B cell (primary cell): ENCODE data around the gene DND1. TPM values are rescaled to one million over a fixed set of nuclear protein-coding genes. Genes with fewer than 3 reads are reported as not detected.
"Not testable (repeated sequence)": the region's sequence is repeated elsewhere in the genome, so short reads cannot be mapped to it uniquely, and the experiment has no call there.

Experiments used
- ATAC-seq: fragments of 200-7000 bp; cut with Tn5 transposase; one replicate; pipeline ENCODE4 v1.10.0; 2021; ENCODE audit warnings: low read depth, mild to moderate bottlenecking, moderate number of reproducible peaks, moderate library complexity
- CTCF ChIA-PET: fragments of 350-600 bp; sonication (Branson Sonifier 250); formaldehyde crosslinking; loops from one replicate; lab custom pipeline; 2021; ENCODE audit warnings: antibody characterized with exemption, inconsistent platforms; lab: Charles Lee
- POLR2A ChIA-PET: fragments of 350-600 bp; sonication (Branson Sonifier 250); formaldehyde crosslinking; loops from one replicate; lab custom pipeline; 2021; ENCODE audit warnings: antibody characterized with exemption; lab: Charles Lee
- DNase-seq: peaks from one replicate; pipeline ENCODE4 v3.0.0; 2013
- H2AFZ ChIP-seq: 2 replicates; pipeline ENCODE4 v1.6.1; 2012; ENCODE audit warnings: mild to moderate bottlenecking, low read depth, low read length; ENCODE audit not compliant: insufficient read depth, poor library complexity, severe bottlenecking
- H3K27ac ChIP-seq, 2 donors: 1 replicate in 1 of 2; 2 replicates in 1 of 2; pipeline ENCODE4 v1.5.1; 2012 to 2013; ENCODE audit warnings: low read length in 2 of 2, mild to moderate bottlenecking in 2 of 2, moderate library complexity in 1 of 2
- H3K27me3 ChIP-seq, 4 experiments: fragments of 200-600 bp in 1 of 4; sonication (generic) in 1 of 4; replicated peaks in 1 of 4; 1 replicate in 2 of 4; 2 replicates in 2 of 4; pipeline versions ENCODE4 v1.6.1 to v1.7.0; 2013 to 2016; ENCODE audit warnings: low read length in 3 of 4, mild to moderate bottlenecking in 2 of 4, mixed read lengths in 1 of 4, moderate library complexity in 1 of 4; ENCODE audit not compliant: insufficient read depth in 4 of 4, control insufficient read depth in 3 of 4; ENCODE audit errors: control extremely low read depth in 1 of 4
- H3K36me3 ChIP-seq, 2 experiments: replicated peaks in 1 of 2; 1 replicate in 1 of 2; 2 replicates in 1 of 2; pipeline versions ENCODE4 v1.6.1 to v1.7.1; 2013; ENCODE audit warnings: low read length in 1 of 2; ENCODE audit not compliant: insufficient read depth in 2 of 2, control insufficient read depth in 1 of 2; ENCODE audit errors: control extremely low read depth in 1 of 2, extremely low read depth in 1 of 2
- H3K4me1 ChIP-seq, 2 donors: fragments of 200-600 bp in 1 of 2; sonication (generic) in 1 of 2; 1 replicate in 1 of 2; 2 replicates in 1 of 2; pipeline versions ENCODE4 v1.5.1 to v1.6.1; 2013 to 2017; ENCODE audit warnings: low read length in 2 of 2; ENCODE audit not compliant: control insufficient read depth in 2 of 2, insufficient read depth in 2 of 2
- H3K4me2 ChIP-seq: replicated peaks from 2 replicates; pipeline ENCODE3; 2012; ENCODE audit warnings: mild to moderate bottlenecking, low read depth, low read length; ENCODE audit not compliant: poor library complexity, severe bottlenecking
- H3K4me3 ChIP-seq, 5 experiments: fragments of 200-600 bp in 1 of 5; sonication (generic) in 1 of 5; 1 replicate in 3 of 5; 2 replicates in 2 of 5; pipeline versions ENCODE4 v1.5.1 to v1.7.0; 2011 to 2016; ENCODE audit warnings: low read length in 4 of 5, mild to moderate bottlenecking in 4 of 5, low read depth in 2 of 5, control low read depth in 1 of 5, moderate library complexity in 1 of 5; ENCODE audit not compliant: insufficient read depth in 1 of 5; ENCODE audit errors: control extremely low read depth in 1 of 5, extremely low read depth in 1 of 5
- H3K79me2 ChIP-seq: fragments of 200-600 bp; sonication (generic); one replicate; pipeline ENCODE4 v1.6.0; 2016; ENCODE audit warnings: low read length; ENCODE audit not compliant: control insufficient read depth, insufficient read depth
- H3K9ac ChIP-seq: fragments of 200-600 bp; sonication (generic); 2 replicates; pipeline ENCODE4 v1.6.1; 2017; ENCODE audit warnings: mild to moderate bottlenecking, low read length, moderate library complexity
- H3K9me3 ChIP-seq, 3 donors: one replicate each; pipeline versions ENCODE4 v1.6.1 to v1.7.1; 2013; ENCODE audit warnings: low read length in 2 of 3; ENCODE audit not compliant: control insufficient read depth in 2 of 3, insufficient read depth in 1 of 3; ENCODE audit errors: control extremely low read depth in 1 of 3
- H4K20me1 ChIP-seq: 2 replicates; pipeline ENCODE4 v1.6.0; 2012; ENCODE audit warnings: mild to moderate bottlenecking, low read length; ENCODE audit not compliant: insufficient read depth, control insufficient read depth, poor library complexity, severe bottlenecking
- H3K27ac Mint-ChIP-seq: one replicate; pipeline ENCODE4 v1.8.0; 2021; ENCODE audit warnings: mixed read lengths
- H3K27me3 Mint-ChIP-seq: one replicate; pipeline ENCODE4 v1.8.0; 2021; ENCODE audit warnings: mixed read lengths
- H3K4me1 Mint-ChIP-seq: one replicate; pipeline ENCODE4 v1.8.0; 2021; ENCODE audit warnings: mixed read lengths
- H3K4me3 Mint-ChIP-seq: one replicate; pipeline ENCODE4 v1.8.0; 2021; ENCODE audit warnings: mixed read lengths
- H3K9me3 Mint-ChIP-seq: one replicate; pipeline ENCODE4 v1.8.0; 2022; ENCODE audit warnings: mixed read lengths; ENCODE audit not compliant: insufficient read depth
- EZH2 ChIP-seq: IDR thresholded peaks from 2 replicates; pipeline ENCODE4 v1.6.1; 2012; ENCODE audit warnings: borderline replicate concordance, low read depth, mild to moderate bottlenecking, moderate library complexity, low read length; ENCODE audit not compliant: insufficient read depth, poor library complexity, severe bottlenecking
- WGBS: methylation state at CpG from one replicate; pipeline ENCODE4 v1.1.5; 2013; ENCODE audit warnings: missing lambda C conversion rate; ENCODE audit not compliant: insufficient coverage; 5-methylcytosine and 5-hydroxymethylcytosine counted together
- intact Hi-C: fragments of 100-400 bp; cut with micrococcal nuclease; formaldehyde crosslinking; loops from one replicate; pipeline ENCODE4 v1.10.0; 2022
- polyA plus RNA-seq: library from polyadenylated mRNA; depleted of rRNA; stranded (reverse); fragments of >200 nt; gene quantifications from 2 replicates; pipeline ENCODE4 v1.2.3, GENCODE V29; 2012
- total RNA-seq, 2 donors: library from RNA; stranded (reverse); fragments of 120-200 nt in 1 of 2; gene quantifications; 1 replicate in 1 of 2; 2 replicates in 1 of 2; pipeline versions ENCODE4 v1.2.3 to v1.2.4, GENCODE V29; 2013 to 2022
- TF ChIP-seq, protein P1 (sequence below): fragments of 200-600 bp; IDR thresholded peaks from one replicate; pipeline ENCODE4 v1.8.0; 2022; ENCODE audit warnings: antibody characterized with exemption, mild to moderate bottlenecking

Gene DND1
- total and polyA plus RNA-seq, 2 donors (not counting 1 experiment from before 2014, with no cell fraction given) = 3.0 to 3.6 TPM

DNA sequence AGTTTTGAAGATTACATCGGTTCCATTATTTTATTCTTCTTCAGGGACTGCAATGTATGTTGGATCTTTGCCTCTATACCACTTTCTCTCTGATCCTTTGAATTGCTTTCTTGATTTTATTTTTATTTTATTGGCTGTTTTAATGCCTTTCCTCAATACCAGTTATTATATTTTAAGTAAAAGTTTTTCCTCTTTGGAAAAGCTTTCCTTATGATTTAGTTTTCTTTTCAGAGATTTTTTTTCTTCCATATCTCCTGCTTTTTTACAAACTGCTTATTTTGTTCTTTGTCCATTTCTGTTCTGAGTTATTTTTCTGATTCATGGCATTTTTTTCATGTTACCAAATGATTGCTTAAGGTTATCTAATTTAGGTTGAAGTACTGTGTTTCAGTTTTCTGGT lies 38.4 kb upstream of the DND1 start:
- no peaks in the 10 kb centered on the region for H3K27me3 ChIP-seq
- H3K4me1 ChIP-seq = peaks cover 5 to 11% of the 10 kb centered on the region in 2 donors
- H4K20me1 ChIP-seq = no peaks in the 10 kb centered on the region
- H3K27ac ChIP-seq = no peak overlapping the region
- no peaks in the 10 kb centered on the region for H3K9me3 Mint-ChIP-seq
- DNase-seq = no peak
- ATAC-seq = no peak
- no CpG with 5 or more reads among the region's 1 CpG for WGBS
- no peaks in the 10 kb centered on the region for H3K36me3 ChIP-seq
- H3K4me3 ChIP-seq = no peak overlapping the region
- TF ChIP-seq EZH2 = no peak
- TF ChIP-seq, protein P1, sequence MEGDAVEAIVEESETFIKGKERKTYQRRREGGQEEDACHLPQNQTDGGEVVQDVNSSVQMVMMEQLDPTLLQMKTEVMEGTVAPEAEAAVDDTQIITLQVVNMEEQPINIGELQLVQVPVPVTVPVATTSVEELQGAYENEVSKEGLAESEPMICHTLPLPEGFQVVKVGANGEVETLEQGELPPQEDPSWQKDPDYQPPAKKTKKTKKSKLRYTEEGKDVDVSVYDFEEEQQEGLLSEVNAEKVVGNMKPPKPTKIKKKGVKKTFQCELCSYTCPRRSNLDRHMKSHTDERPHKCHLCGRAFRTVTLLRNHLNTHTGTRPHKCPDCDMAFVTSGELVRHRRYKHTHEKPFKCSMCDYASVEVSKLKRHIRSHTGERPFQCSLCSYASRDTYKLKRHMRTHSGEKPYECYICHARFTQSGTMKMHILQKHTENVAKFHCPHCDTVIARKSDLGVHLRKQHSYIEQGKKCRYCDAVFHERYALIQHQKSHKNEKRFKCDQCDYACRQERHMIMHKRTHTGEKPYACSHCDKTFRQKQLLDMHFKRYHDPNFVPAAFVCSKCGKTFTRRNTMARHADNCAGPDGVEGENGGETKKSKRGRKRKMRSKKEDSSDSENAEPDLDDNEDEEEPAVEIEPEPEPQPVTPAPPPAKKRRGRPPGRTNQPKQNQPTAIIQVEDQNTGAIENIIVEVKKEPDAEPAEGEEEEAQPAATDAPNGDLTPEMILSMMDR = no peak
- peak overlapping the region; percentile 14 for H3K4me3 Mint-ChIP-seq
- POLR2A ChIA-PET = interaction anchor here (1.1 kb wide), 1 partner anchor 73 kb away, joined by 5 read pairs; the partner anchor contains the start of gene TMCO6
- CTCF ChIA-PET = interaction anchor here (0.9 to 2.0 kb wide), 6 partner anchors 8 to 353 kb away, joined by 3 to 10 read pairs (median 4); partner anchors contain the start of gene ANKHD1
- H3K4me2 ChIP-seq = peak overlapping the region; percentile 68
- intact Hi-C loops = loop anchor here (1.0 to 5.0 kb wide), 6 partner anchors 11 to 604 kb away; partner anchors contain the start of genes ANKHD1, APBB3, HARS1 and HARS2
- peaks cover 14% of the 10 kb centered on the region for H3K4me1 Mint-ChIP-seq
- H3K27me3 Mint-ChIP-seq = no peaks in the 10 kb centered on the region
- peaks cover 0 to 3% (median 0%) of the 10 kb centered on the region in 3 donors for H3K9me3 ChIP-seq
- no peaks in the 10 kb centered on the region for H3K79me2 ChIP-seq
- no peak overlapping the region for H3K9ac ChIP-seq
- H2AFZ ChIP-seq = no peak overlapping the region
- no peak overlapping the region for H3K27ac Mint-ChIP-seq

DNA sequence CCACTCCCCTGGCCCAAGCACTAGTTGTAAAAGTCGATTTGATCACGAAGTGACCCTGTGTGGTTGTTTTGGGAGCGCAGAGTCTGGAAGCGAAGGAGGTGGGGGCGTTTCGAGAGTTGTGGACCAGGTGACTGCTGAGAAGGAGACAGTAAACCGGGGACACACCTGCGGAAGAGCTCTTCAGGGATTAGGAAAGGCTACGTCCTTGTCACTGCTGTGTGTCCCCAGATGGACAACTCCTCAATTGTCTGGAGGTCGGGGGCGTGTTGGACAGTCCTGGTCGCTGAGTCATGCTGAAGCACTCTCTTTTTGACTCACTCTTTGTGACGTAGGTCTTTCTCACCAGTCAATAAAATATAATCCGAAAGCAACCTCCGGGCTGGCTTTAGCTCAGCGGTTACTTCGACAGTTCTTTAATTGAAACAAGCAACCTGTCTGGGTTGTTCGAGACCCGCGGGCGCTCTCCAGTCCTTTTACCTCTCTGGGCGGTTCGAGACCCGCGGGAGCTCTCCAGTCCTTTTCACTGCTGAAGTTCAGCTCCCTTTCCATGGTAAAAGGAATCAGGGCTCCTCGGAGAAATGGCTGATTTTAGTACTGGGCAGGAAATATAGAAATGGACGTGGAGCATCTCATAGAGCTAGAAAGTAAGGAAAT lies 37.6 kb upstream of the DND1 start:
- Histone ChIP-seq H3K79me2 (no peaks in the 10 kb centered on the region), H2AFZ (peak overlapping the region; percentile 94), H3K4me1 (peaks cover 5 to 11% of the 10 kb centered on the region in 2 donors), H3K27ac (peak overlapping the region; percentile 64 to 78), H3K9me3 (peaks cover 0 to 3% (median 0%) of the 10 kb centered on the region in 3 donors), H3K4me3 (peak overlapping the region; percentile 69 to 98 (median 73)), H3K27me3 (no peaks in the 10 kb centered on the region), H3K36me3 (peaks cover 2 to 4% of the 10 kb centered on the region in 2 experiments), H3K9ac (peak overlapping the region; percentile 74), H3K4me2 (peak overlapping the region; percentile 68), H4K20me1 (no peaks in the 10 kb centered on the region)
- peak overlapping the region; percentile 96 for H3K27ac Mint-ChIP-seq
- DNase-seq (peak; percentile 96), ATAC-seq (peak; percentile 85)
- intact Hi-C loops = loop anchor here (1.0 to 5.0 kb wide), 6 partner anchors 11 to 604 kb away; partner anchors contain the start of genes ANKHD1, APBB3, HARS1 and HARS2
- no peaks in the 10 kb centered on the region for H3K9me3 Mint-ChIP-seq
- no peaks in the 10 kb centered on the region for H3K27me3 Mint-ChIP-seq
- TF ChIP-seq EZH2 = no peak
- TF ChIP-seq, protein P1 = no peak
- CTCF ChIA-PET = interaction anchor here (0.6 to 2.0 kb wide), 14 partner anchors 9 to 853 kb away, joined by 3 to 10 read pairs (median 4); partner anchors contain the start of genes ANKHD1, HARS1, HARS2 and HBEGF
- peak overlapping the region; percentile 95 for H3K4me3 Mint-ChIP-seq
- POLR2A ChIA-PET = interaction anchor here (1.1 to 2.0 kb wide), 3 partner anchors 9 to 72 kb away, joined by 3 to 8 read pairs (median 5); partner anchors contain the start of genes IK, NDUFA2 and TMCO6
- WGBS = 2% methylated on average over 20 of the region's 27 CpGs
- peaks cover 14% of the 10 kb centered on the region for H3K4me1 Mint-ChIP-seq

DNA sequence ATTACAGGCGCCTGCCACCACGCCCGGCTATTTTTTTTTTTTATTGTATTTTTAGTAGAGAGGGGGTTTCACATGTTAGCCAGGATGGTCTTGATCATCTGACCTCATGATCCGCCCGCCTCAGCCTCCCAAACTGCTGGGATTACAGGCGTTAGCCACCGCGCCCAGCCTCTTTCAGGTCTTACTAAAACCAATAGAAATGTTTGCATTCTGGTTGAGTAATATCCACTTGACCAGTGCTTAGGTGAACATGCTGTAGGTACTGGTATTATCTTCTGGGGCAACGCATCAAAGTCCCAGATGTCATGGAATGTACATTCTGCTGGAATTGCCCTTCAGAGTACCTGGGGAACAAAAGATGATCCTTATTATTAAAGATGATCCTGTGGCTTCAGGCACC lies 35.4 kb upstream of the DND1 start:
- H3K27ac Mint-ChIP-seq, intact Hi-C loops: not testable (repeated sequence)

More for the DNA sequence above, 35.4 kb upstream of the DND1 start:
- H3K9me3 Mint-ChIP-seq, H3K9ac ChIP-seq, DNase-seq, ATAC-seq, H3K27ac ChIP-seq, H3K79me2 ChIP-seq, H3K9me3 ChIP-seq, H3K4me3 ChIP-seq, H3K4me2 ChIP-seq, H2AFZ ChIP-seq, H3K27me3 ChIP-seq, CTCF ChIA-PET, POLR2A ChIA-PET, H4K20me1 ChIP-seq, H3K27me3 Mint-ChIP-seq: not testable (repeated sequence)
- 100% methylated on average over 5 of the region's 9 CpGs for WGBS
- Histone ChIP-seq H3K36me3 (peaks cover 4 to 25% of the 10 kb centered on the region in 2 experiments), H3K4me1 (peaks cover 5 to 11% of the 10 kb centered on the region in 2 donors)
- Mint-ChIP-seq H3K4me1 (peaks cover 14% of the 10 kb centered on the region), H3K4me3 (peak overlapping the region; percentile 27)
